Liver (tissue), 9 donors: ENCODE data around the gene ACIN1. TPM values are rescaled to one million over a fixed set of nuclear protein-coding genes. Genes with fewer than 3 reads are reported as not detected.

Source experiments
- DNase-seq: peaks from one replicate; pipeline ENCODE4 v3.0.0-alpha.2; 2017; ENCODE audit warnings: low spot score
- H3K27ac ChIP-seq, 2 donors: one replicate each; pipeline ENCODE4 v1.7.0; 2013; ENCODE audit warnings: inconsistent platforms in 2 of 2, low read length in 2 of 2, control low read depth in 1 of 2, low read depth in 1 of 2, mild to moderate bottlenecking in 1 of 2
- H3K27me3 ChIP-seq, 4 donors: one replicate each; pipeline versions ENCODE4 v1.6.1 to v1.7.0; 2013; ENCODE audit warnings: low read length in 3 of 4, inconsistent platforms in 1 of 4, mild to moderate bottlenecking in 1 of 4, moderate library complexity in 1 of 4; ENCODE audit not compliant: control insufficient read depth in 4 of 4, insufficient read depth in 4 of 4
- H3K36me3 ChIP-seq, 4 donors: one replicate each; pipeline versions ENCODE4 v1.6.1 to v1.7.0; 2013; ENCODE audit warnings: low read length in 3 of 4, mild to moderate bottlenecking in 3 of 4, low read depth in 1 of 4, moderate library complexity in 1 of 4; ENCODE audit not compliant: control insufficient read depth in 4 of 4, insufficient read depth in 3 of 4
- H3K4me1 ChIP-seq, 4 donors: one replicate each; pipeline versions ENCODE4 v1.6.1 to v1.7.0; 2013; ENCODE audit warnings: low read length in 3 of 4, mild to moderate bottlenecking in 3 of 4, moderate library complexity in 1 of 4; ENCODE audit not compliant: control insufficient read depth in 4 of 4, insufficient read depth in 4 of 4
- H3K4me3 ChIP-seq, 3 donors: one replicate each; pipeline versions ENCODE4 v1.6.1 to v1.7.0; 2013; ENCODE audit warnings: low read length in 3 of 3, control low read depth in 1 of 3, low read depth in 1 of 3, mild to moderate bottlenecking in 1 of 3
- H3K9ac ChIP-seq, 2 donors: one replicate each; pipeline ENCODE4 v1.7.0; 2013; ENCODE audit warnings: low read length in 2 of 2, mild to moderate bottlenecking in 2 of 2, moderate library complexity in 2 of 2, control low read depth in 1 of 2, low read depth in 1 of 2
- H3K9me3 ChIP-seq, 4 donors: one replicate each; pipeline versions ENCODE4 v1.6.1 to v1.7.0; 2013; ENCODE audit warnings: low read length in 3 of 4; ENCODE audit not compliant: control insufficient read depth in 4 of 4
- EGR1 ChIP-seq, 2 donors: IDR thresholded peaks; 2 replicates each; pipeline ENCODE4 v1.6.1; 2016 to 2018; ENCODE audit warnings: antibody characterized with exemption in 2 of 2, low read depth in 2 of 2
- FOXA2 ChIP-seq: IDR thresholded peaks from 2 replicates; pipeline ENCODE4 v1.6.1; 2016; ENCODE audit warnings: antibody characterized with exemption
- GABPA ChIP-seq, 2 donors: IDR thresholded peaks in 1 of 2; conservative IDR thresholded peaks in 1 of 2; 2 replicates each; pipeline ENCODE4 v1.6.1; 2016; ENCODE audit warnings: antibody characterized with exemption in 2 of 2, mild to moderate bottlenecking in 1 of 2, moderate library complexity in 1 of 2
- HNF4A ChIP-seq, 2 donors: conservative IDR thresholded peaks; 2 replicates each; pipeline ENCODE4 v1.6.1; 2016; ENCODE audit warnings: antibody characterized with exemption in 2 of 2, mild to moderate bottlenecking in 2 of 2
- HNF4G ChIP-seq: IDR thresholded peaks from 2 replicates; pipeline ENCODE4 v1.6.1; 2016; ENCODE audit warnings: antibody characterized with exemption
- NR2F2 ChIP-seq: IDR thresholded peaks from 2 replicates; pipeline ENCODE4 v1.6.1; 2016; ENCODE audit warnings: antibody characterized with exemption
- RXRA ChIP-seq, 2 donors: IDR thresholded peaks; 2 replicates each; pipeline ENCODE4 v1.6.1; 2017 to 2018; ENCODE audit warnings: antibody characterized with exemption in 2 of 2, mild to moderate bottlenecking in 1 of 2
- YY1 ChIP-seq: IDR thresholded peaks from 2 replicates; pipeline ENCODE4 v1.6.1; 2016; ENCODE audit warnings: antibody characterized with exemption, mild to moderate bottlenecking
- WGBS: extraction: QIAGEN DNeasy Blood & Tissue Kit; methylation state at CpG from one replicate; pipeline ENCODE4 v1.1.7; 2013; 5-methylcytosine and 5-hydroxymethylcytosine counted together
- polyA plus RNA-seq, 2 donors: library from polyadenylated mRNA; stranded (reverse) in 1 of 2; unstranded in 1 of 2; fragments of 200-250 nt in 1 of 2; fragments of >200 nt in 1 of 2; fragmentation: Nextera tagmentation in 1 of 2; extraction: Ambion mirVana in 1 of 2; gene quantifications; one replicate each; pipeline versions ENCODE4 v1.2.1 to v1.2.3, GENCODE V29; 2013 to 2015
- total RNA-seq, 2 donors: library from RNA; depleted of rRNA; stranded (reverse); fragments of >200 nt; gene quantifications; one replicate each; pipeline ENCODE4 v1.2.3, GENCODE V29; 2014
- TF ChIP-seq, protein P1 (sequence below): IDR thresholded peaks from 2 replicates; pipeline ENCODE4 v1.6.1; 2016; ENCODE audit warnings: antibody characterized with exemption, mild to moderate bottlenecking
- TF ChIP-seq, protein P2 (sequence below): fragments of 150-350 bp; IDR thresholded peaks from 2 replicates; pipeline ENCODE4 v1.5.1; 2017; ENCODE audit warnings: improper control_type of control experiment, low read depth, low read length; ENCODE audit not compliant: missing input control
- TF ChIP-seq, protein P3 (sequence below): IDR thresholded peaks from 2 replicates; pipeline ENCODE4 v1.6.1; 2016; ENCODE audit warnings: antibody characterized with exemption
- TF ChIP-seq, protein P4 (sequence below): IDR thresholded peaks from 2 replicates; pipeline ENCODE4 v1.6.1; 2016; ENCODE audit warnings: antibody characterized with exemption
- donor health status: healthy.
- donor health status: healthy.
- donor health status: healthy.
- donor health status: healthy.
- donor health status: healthy.

Gene ACIN1
- total and polyA plus RNA-seq, 4 donors = 8.1 to 50.6 (median 37.1) TPM

DNA sequence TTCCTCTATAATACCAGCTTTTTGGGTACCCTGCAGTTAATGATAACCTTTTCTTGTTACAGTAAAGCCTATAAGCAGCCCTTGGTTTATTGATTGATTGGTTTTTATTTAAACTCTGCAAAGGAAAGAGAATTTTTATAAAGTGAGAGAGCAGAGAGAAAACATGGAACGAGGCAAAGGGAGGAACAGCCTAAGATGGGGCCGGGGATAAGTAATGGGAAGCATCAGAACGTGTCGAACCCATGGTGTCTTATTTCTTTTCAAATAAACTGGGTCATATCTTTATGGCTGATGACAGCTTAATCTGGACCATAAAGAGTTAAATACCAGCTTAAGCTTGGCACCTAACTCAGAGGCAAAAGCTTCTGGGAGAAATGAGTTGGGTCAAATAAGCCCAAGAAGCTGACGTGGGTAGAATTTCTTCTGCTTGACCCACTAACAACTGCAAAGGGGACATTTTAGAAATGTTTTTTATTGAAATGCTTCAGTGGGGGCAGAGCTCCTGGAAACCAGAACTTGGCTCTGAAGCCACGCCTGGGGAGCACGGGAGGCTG is 73.0 kb downstream of the ACIN1 start (continued):
- TF ChIP-seq, protein P1, sequence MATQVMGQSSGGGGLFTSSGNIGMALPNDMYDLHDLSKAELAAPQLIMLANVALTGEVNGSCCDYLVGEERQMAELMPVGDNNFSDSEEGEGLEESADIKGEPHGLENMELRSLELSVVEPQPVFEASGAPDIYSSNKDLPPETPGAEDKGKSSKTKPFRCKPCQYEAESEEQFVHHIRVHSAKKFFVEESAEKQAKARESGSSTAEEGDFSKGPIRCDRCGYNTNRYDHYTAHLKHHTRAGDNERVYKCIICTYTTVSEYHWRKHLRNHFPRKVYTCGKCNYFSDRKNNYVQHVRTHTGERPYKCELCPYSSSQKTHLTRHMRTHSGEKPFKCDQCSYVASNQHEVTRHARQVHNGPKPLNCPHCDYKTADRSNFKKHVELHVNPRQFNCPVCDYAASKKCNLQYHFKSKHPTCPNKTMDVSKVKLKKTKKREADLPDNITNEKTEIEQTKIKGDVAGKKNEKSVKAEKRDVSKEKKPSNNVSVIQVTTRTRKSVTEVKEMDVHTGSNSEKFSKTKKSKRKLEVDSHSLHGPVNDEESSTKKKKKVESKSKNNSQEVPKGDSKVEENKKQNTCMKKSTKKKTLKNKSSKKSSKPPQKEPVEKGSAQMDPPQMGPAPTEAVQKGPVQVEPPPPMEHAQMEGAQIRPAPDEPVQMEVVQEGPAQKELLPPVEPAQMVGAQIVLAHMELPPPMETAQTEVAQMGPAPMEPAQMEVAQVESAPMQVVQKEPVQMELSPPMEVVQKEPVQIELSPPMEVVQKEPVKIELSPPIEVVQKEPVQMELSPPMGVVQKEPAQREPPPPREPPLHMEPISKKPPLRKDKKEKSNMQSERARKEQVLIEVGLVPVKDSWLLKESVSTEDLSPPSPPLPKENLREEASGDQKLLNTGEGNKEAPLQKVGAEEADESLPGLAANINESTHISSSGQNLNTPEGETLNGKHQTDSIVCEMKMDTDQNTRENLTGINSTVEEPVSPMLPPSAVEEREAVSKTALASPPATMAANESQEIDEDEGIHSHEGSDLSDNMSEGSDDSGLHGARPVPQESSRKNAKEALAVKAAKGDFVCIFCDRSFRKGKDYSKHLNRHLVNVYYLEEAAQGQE = no peak
- TF ChIP-seq HNF4A (conservative IDR thresholded peaks at IDR 0.05) (no peak), RXRA (IDR thresholded peaks at IDR 0.05) (no peak)

DNA sequence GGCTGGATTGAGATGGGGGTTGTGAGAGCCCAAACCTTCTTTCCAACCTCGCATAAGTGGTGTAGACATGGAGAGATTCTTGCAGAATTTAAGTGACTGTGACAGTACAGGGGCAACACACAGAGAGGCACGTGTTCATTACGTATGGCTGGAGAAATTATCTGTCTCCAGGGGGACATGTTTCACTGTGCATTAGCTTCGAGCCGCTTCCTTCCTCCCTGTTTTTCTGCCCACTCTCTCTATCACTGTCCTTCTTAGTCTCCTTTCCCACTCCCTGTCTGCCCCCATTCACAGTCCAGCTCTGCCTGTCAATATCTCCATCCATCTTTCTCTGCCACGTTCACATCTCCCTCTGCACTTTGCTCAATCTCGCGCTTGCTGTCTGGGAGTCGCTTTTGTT is 73.5 kb downstream of the ACIN1 start:
- 83% methylated on average over 9 of the region's 9 CpGs for WGBS
- Histone ChIP-seq H3K4me1 (no peaks in the 10 kb centered on the region), H3K9ac (no peak overlapping the region), H3K36me3 (peaks cover 0 to 13% (median 7%) of the 10 kb centered on the region in 4 donors), H3K9me3 (no peaks in the 10 kb centered on the region), H3K27me3 (no peaks in the 10 kb centered on the region), H3K4me3 (no peak overlapping the region), H3K27ac (no peak overlapping the region)
- DNase-seq = no peak
- TF ChIP-seq FOXA2 (no peak), RXRA (IDR thresholded peaks at IDR 0.05) (no peak)

DNA sequence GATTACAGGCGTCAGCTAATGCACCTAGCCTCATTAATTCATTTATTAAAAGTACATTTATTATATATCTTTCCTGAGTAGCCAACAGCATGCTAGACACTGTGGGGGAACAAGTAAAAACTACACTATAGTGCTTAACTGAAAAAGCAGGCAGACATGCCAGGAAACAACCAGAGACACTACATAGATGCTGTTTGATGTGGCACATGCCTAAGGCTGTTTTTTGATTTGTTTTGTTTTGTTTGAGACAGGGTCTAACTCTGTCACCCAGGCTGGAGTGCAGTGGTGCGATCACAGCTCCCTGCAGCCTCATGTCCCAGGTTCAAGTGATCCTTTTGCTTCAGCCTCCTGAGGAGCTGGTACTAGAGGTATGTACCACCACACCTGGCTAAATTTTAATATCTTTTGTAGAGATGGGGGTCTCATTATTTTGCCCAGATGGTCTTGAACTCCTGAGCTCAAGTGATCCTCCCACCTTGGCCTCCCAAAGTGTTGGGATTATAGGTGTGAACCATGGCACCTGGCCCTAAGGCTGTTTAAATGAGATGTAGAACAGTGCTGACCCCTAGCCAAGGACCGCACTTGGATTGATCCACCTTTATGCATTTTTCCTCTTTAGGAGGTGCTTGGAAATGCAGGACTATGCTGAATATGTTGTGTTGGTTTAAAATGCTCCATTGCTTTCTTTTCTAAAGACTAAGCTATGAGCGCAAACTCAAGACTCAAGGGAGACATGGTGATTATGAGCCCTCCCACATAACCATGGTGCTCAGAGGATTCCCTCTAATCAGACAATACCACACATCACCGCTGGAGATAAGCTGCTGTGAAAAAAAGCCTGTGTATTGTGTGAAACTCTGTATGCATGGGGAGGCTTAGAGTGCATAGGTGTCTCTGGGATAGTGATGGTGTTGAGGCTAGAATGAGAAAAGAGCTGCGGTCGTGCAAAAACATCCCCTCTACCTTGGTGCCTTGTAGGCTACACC is 74.5 kb downstream of the ACIN1 start:
- Histone ChIP-seq H3K4me1 (no peaks in the 10 kb centered on the region), H3K27me3 (no peaks in the 10 kb centered on the region), H3K9me3 (no peaks in the 10 kb centered on the region), H3K36me3 (peaks cover 0 to 5% (median 2%) of the 10 kb centered on the region in 4 donors), H3K4me3 (no peak overlapping the region), H3K27ac (no peak overlapping the region), H3K9ac (no peak overlapping the region)
- 97% methylated on average over 7 of the region's 7 CpGs for whole genome bisulfite sequencing
- TF ChIP-seq, protein P2, sequence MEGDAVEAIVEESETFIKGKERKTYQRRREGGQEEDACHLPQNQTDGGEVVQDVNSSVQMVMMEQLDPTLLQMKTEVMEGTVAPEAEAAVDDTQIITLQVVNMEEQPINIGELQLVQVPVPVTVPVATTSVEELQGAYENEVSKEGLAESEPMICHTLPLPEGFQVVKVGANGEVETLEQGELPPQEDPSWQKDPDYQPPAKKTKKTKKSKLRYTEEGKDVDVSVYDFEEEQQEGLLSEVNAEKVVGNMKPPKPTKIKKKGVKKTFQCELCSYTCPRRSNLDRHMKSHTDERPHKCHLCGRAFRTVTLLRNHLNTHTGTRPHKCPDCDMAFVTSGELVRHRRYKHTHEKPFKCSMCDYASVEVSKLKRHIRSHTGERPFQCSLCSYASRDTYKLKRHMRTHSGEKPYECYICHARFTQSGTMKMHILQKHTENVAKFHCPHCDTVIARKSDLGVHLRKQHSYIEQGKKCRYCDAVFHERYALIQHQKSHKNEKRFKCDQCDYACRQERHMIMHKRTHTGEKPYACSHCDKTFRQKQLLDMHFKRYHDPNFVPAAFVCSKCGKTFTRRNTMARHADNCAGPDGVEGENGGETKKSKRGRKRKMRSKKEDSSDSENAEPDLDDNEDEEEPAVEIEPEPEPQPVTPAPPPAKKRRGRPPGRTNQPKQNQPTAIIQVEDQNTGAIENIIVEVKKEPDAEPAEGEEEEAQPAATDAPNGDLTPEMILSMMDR = no peak
- TF ChIP-seq HNF4A (conservative IDR thresholded peaks at IDR 0.05) = no peak
- no peak for DNase-seq

DNA sequence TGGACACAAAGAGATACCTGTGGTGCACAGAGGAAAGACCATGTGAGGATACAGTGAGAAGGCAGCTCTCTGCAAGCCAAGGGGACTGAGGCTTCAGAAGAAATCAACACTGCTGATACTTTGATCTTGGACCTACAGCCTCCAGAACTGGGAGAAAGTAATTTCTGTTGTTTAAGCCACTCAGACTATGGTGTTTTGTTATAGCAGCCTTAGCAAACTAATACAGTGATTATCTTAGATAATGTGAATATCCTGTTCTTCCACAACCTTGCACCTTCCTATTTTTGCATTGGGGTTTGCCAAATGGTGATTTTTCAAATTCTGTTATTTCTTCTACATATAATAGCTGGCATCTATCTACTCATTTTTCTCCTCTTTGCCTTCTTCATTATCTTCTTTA is 76.8 kb downstream of the ACIN1 start:
- H3K36me3 ChIP-seq = no peaks in the 10 kb centered on the region
- H3K27me3 ChIP-seq = no peaks in the 10 kb centered on the region
- H3K4me1 ChIP-seq = no peaks in the 10 kb centered on the region
- no peak overlapping the region for H3K4me3 ChIP-seq
- no peak overlapping the region for H3K9ac ChIP-seq
- no peaks in the 10 kb centered on the region for H3K9me3 ChIP-seq
- H3K27ac ChIP-seq = no peak overlapping the region
- DNase-seq = no peak
- TF ChIP-seq GABPA (IDR thresholded peaks at IDR 0.05 in 1 of 2, conservative IDR thresholded peaks at IDR 0.05 in 1 of 2) = no peak
- TF ChIP-seq NR2F2 = no peak
- TF ChIP-seq HNF4G = no peak
- no peak for TF ChIP-seq EGR1 (IDR thresholded peaks at IDR 0.05; ENCODE audit: low read depth in 2 of 2)
- TF ChIP-seq, protein P1 = no peak
- no peak for TF ChIP-seq YY1
- TF ChIP-seq, protein P3, sequence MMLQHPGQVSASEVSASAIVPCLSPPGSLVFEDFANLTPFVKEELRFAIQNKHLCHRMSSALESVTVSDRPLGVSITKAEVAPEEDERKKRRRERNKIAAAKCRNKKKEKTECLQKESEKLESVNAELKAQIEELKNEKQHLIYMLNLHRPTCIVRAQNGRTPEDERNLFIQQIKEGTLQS = no peak
- TF ChIP-seq, protein P4, sequence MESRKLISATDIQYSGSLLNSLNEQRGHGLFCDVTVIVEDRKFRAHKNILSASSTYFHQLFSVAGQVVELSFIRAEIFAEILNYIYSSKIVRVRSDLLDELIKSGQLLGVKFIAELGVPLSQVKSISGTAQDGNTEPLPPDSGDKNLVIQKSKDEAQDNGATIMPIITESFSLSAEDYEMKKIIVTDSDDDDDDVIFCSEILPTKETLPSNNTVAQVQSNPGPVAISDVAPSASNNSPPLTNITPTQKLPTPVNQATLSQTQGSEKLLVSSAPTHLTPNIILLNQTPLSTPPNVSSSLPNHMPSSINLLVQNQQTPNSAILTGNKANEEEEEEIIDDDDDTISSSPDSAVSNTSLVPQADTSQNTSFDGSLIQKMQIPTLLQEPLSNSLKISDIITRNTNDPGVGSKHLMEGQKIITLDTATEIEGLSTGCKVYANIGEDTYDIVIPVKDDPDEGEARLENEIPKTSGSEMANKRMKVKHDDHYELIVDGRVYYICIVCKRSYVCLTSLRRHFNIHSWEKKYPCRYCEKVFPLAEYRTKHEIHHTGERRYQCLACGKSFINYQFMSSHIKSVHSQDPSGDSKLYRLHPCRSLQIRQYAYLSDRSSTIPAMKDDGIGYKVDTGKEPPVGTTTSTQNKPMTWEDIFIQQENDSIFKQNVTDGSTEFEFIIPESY = no peak
